ENCODE data around the gene SLC25A1.

The SLC25A1 gene

DNA sequence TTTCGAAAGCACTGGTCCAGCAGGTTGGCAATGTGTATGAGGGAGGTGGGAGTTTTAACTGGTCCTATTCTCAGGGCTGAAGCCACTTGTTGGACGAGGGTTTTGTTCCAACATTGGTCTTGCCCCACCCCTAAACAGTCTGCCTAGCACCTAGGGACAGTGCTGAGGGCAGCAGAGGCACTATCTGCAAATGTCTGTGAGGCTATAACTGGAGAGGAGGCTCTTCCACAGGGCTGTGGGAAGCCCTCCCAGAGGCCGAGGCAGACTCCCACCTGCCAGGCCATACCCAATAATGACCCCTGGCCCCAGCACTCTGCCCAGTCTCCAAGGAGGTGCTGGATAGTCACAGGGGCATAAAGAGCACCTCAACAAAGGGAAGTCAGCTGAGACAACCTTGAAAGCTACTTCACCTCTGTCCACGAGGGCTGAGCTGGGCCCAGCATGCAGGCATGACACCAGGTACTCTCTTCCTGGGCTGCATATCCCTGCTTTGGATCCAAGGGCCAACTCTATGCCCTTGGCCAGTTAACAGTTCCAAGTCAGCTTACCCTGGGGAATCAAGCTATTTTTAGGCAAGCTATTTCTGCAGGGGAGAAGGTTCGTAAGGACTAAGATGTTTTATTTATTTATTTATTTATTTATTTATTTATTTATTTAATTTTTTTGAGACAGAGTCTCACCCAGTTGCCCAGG is 40.2 kb upstream of the SLC25A1 start:
- Histone ChIP-seq H3K9me3 (ENCODE audit: control insufficient read depth, insufficient read depth, low read depth, low read length) (no peaks in the 10 kb centered on the region), H3K4me1 (ENCODE audit: control insufficient read depth, insufficient read depth, low read length) (peaks cover 25% of the 10 kb centered on the region), H3K36me3 (ENCODE audit: control insufficient read depth, insufficient read depth, low read length) (peaks cover 46% of the 10 kb centered on the region), H3K4me3 (ENCODE audit: low read depth, low read length) (no peak overlapping the region), H3K27ac (ENCODE audit: low read depth, low read length) (0 out of 2 replicates have a peak overlapping the region, but pooled peaks have one; percentile 20), H3K9ac (ENCODE audit: low read length) (no peak overlapping the region), H3K27me3 (ENCODE audit: control insufficient read depth, insufficient read depth, low read length) (no peaks in the 10 kb centered on the region)

DNA sequence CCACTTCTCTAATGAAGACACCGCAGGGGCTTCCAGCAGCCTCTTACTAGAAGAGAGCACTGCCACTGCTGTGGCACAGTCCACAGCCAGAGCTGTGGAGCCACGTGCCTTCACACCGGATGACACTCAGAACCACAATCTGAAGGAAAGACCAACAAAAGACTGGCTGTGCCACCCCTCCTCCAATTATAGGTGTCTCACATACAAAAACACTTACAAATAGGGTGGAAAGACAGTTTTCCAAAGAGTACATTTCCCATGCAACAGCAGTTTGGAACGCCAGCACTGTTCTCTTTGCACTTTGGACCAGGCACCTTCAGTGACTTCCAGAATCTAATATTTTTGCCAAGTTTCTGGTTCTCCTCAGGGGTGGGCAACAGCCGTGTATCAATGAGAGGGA is 38.0 kb upstream of the SLC25A1 start:
- Histone ChIP-seq H3K4me3 (ENCODE audit: low read depth, low read length) (no peak overlapping the region), H3K9me3 (ENCODE audit: control insufficient read depth, insufficient read depth, low read depth, low read length) (no peaks in the 10 kb centered on the region), H3K4me1 (ENCODE audit: control insufficient read depth, insufficient read depth, low read length) (peaks cover 27% of the 10 kb centered on the region), H3K9ac (ENCODE audit: low read length) (no peak overlapping the region), H3K27ac (ENCODE audit: low read depth, low read length) (no peak overlapping the region), H3K36me3 (ENCODE audit: control insufficient read depth, insufficient read depth, low read length) (peaks cover 28% of the 10 kb centered on the region), H3K27me3 (ENCODE audit: control insufficient read depth, insufficient read depth, low read length) (no peaks in the 10 kb centered on the region)

DNA sequence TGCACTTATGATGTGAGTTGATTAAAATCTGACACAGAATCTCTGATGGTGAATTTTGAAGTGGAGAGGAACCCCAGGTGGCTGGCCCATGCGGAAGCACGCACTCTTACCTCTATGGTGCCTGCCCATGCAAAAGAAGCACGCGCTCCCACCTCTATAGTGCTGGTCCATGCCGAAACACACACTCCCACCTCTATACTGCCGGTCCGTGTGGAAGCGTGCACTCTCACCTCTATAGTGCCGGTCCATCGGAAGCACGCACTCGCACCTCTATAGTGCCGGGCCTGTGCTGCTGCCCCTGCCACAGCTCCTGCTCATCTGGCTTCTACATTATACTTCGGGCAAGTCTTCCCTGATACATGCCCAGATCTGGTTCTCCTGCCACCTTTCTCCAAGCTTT is 36.8 kb upstream of the SLC25A1 start:
- Histone ChIP-seq H3K9me3 (ENCODE audit: control insufficient read depth, insufficient read depth, low read depth, low read length) (no peaks in the 10 kb centered on the region), H3K9ac (ENCODE audit: low read length) (no peak overlapping the region), H3K27me3 (ENCODE audit: control insufficient read depth, insufficient read depth, low read length) (no peaks in the 10 kb centered on the region), H3K4me3 (ENCODE audit: low read depth, low read length) (no peak overlapping the region), H3K36me3 (ENCODE audit: control insufficient read depth, insufficient read depth, low read length) (peaks cover 16% of the 10 kb centered on the region), H3K4me1 (ENCODE audit: control insufficient read depth, insufficient read depth, low read length) (peaks cover 27% of the 10 kb centered on the region), H3K27ac (ENCODE audit: low read depth, low read length) (no peak overlapping the region)

DNA sequence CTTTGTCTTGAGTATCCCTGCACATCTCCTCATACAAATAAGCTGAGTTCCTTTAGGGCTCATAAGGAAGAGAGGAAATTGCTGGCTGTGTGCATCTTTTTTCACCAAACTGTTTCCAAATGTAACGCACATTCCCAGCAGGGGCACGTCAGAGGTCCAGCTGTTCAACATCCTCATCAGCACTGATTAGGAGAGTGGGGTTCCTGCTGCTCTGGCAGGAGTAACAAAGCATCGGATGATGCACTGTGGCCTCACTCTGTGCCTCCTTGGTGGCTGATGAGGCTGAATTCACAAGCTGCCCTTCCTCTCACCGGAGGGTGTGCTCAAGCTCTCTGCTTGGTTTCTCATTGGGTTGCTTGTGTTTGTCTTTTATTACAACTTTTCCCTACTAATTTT is 35.5 kb upstream of the SLC25A1 start:
- no peak overlapping the region for H3K27ac ChIP-seq (ENCODE audit: low read depth, low read length)
- no peak overlapping the region for H3K9ac ChIP-seq (ENCODE audit: low read length)
- peaks cover 17% of the 10 kb centered on the region for H3K36me3 ChIP-seq (ENCODE audit: control insufficient read depth, insufficient read depth, low read length)
- no peak overlapping the region for H3K4me3 ChIP-seq (ENCODE audit: low read depth, low read length)
- H3K9me3 ChIP-seq (ENCODE audit: control insufficient read depth, insufficient read depth, low read depth, low read length) = no peaks in the 10 kb centered on the region
- no peaks in the 10 kb centered on the region for H3K27me3 ChIP-seq (ENCODE audit: control insufficient read depth, insufficient read depth, low read length)
- H3K4me1 ChIP-seq (ENCODE audit: control insufficient read depth, insufficient read depth, low read length) = peaks cover 27% of the 10 kb centered on the region

DNA sequence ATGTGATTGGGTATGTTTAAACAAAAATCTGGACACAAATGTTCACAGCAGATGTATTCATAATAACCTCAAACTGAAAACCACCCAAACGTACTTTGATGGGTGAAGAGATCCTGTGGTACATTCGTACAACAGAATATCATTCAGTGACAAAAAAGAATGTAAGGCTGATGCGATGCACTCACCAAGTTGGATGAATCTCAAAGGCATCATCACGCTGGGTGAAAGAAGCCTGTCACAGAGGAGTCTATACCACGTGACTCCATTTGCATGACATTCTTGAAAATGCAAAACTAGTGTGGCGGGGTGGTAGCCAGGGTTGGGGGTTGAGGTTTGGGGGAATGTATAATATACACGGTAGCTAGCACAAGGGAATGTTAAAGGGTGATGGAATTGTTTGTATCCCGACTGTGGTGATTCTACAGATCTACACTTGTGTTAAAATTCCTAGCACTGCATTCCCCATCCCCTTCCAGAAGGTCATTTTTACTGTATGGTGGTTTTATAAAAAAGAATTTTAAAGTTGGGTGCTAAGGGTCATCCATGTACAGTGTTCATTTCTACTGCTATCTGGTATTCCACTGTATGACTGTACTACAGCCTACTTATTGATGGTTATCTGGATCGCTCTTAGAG is 35.0 kb upstream of the SLC25A1 start:
- no peak overlapping the region for H3K4me3 ChIP-seq (ENCODE audit: low read depth, low read length)
- peaks cover 21% of the 10 kb centered on the region for H3K36me3 ChIP-seq (ENCODE audit: control insufficient read depth, insufficient read depth, low read length)
- H3K27ac ChIP-seq (ENCODE audit: low read depth, low read length) = no peak overlapping the region
- H3K27me3 ChIP-seq (ENCODE audit: control insufficient read depth, insufficient read depth, low read length) = no peaks in the 10 kb centered on the region
- H3K9ac ChIP-seq (ENCODE audit: low read length) = no peak overlapping the region
- H3K9me3 ChIP-seq (ENCODE audit: control insufficient read depth, insufficient read depth, low read depth, low read length) = no peaks in the 10 kb centered on the region
- H3K4me1 ChIP-seq (ENCODE audit: control insufficient read depth, insufficient read depth, low read length) = peaks cover 24% of the 10 kb centered on the region

DNA sequence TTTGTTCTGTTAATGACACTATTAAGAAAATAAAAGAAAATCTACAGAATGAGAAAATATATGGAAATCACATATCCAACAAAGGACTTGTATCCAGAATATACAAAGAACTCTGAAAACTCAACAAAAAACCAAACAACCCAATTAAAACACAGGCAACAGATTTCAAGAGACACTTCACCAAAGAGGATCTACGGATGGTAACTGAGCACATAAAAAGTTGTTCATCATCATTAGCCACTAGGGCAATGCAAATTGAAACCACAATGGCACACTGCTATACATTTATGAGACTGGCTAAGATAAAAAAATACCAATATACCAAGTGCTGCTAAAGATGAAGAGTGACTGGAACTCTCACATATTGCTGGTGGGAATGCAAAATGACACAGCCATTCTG is 34.5 kb upstream of the SLC25A1 start:
- no peaks in the 10 kb centered on the region for H3K9me3 ChIP-seq (ENCODE audit: control insufficient read depth, insufficient read depth, low read depth, low read length)
- no peak overlapping the region for H3K4me3 ChIP-seq (ENCODE audit: low read depth, low read length)

DNA sequence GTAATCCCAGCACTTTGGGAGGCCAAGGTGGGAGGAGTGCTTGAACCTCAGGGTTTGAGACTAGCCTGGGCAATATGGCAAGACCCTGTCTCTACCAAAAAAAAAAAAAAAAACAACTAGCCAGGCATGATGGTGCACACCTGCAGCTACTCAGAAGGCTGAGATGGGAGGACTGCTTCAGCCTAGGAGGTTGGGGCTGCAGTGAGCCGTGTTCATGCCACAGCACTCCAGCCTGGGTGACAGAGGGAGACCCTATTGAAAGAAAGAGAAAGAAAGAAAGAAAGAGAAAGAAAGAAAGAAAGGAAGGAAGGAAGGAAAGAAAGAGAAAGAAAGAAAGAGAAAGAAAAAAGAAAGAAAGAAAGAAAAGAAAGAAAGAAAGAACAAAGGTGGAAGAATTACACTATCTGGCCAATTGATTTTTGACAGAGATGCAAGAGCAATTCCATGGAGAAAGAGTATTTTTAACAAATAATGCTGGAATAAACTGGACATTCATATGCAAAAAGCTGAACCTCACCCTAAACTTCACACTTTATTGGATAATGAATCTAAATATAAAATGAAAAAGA is 33.9 kb upstream of the SLC25A1 start:
- H3K9me3 ChIP-seq (ENCODE audit: control insufficient read depth, insufficient read depth, low read depth, low read length) = no peaks in the 10 kb centered on the region
- peaks cover 15% of the 10 kb centered on the region for H3K4me1 ChIP-seq (ENCODE audit: control insufficient read depth, insufficient read depth, low read length)
- H3K9ac ChIP-seq (ENCODE audit: low read length) = no peak overlapping the region
- H3K36me3 ChIP-seq (ENCODE audit: control insufficient read depth, insufficient read depth, low read length) = peaks cover 25% of the 10 kb centered on the region
- H3K27me3 ChIP-seq (ENCODE audit: control insufficient read depth, insufficient read depth, low read length) = no peaks in the 10 kb centered on the region
- H3K27ac ChIP-seq (ENCODE audit: low read depth, low read length) = no peak overlapping the region
- H3K4me3 ChIP-seq (ENCODE audit: low read depth, low read length) = no peak overlapping the region

More for the DNA sequence above, 34.5 kb upstream of the SLC25A1 start:
- Histone ChIP-seq H3K36me3 (ENCODE audit: control insufficient read depth, insufficient read depth, low read length) (peaks cover 25% of the 10 kb centered on the region), H3K4me1 (ENCODE audit: control insufficient read depth, insufficient read depth, low read length) (peaks cover 19% of the 10 kb centered on the region), H3K27me3 (ENCODE audit: control insufficient read depth, insufficient read depth, low read length) (no peaks in the 10 kb centered on the region), H3K9ac (ENCODE audit: low read length) (no peak overlapping the region), H3K27ac (ENCODE audit: low read depth, low read length) (no peak overlapping the region)

DNA sequence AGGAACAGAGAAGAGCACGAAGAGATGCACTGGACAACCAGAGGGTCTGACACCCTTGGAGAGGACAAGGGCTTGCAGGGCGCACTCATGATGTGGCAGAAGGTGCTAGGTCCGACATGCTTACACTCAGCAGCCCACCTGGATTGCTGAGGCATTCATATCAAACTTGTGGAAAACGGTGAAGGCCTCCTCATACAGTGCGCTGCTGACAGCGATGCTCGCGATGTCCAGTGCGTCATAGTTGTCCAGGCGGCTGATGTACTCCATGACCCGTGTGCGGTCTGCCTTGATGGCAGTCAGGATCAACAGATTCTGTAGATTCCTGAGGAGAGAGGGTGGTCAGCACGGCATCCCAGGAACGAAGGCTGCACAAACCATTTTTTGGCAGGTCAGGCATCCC is 31.7 kb upstream of the SLC25A1 start:
- H3K27ac ChIP-seq (ENCODE audit: low read depth, low read length) = no peak overlapping the region
- H3K27me3 ChIP-seq (ENCODE audit: control insufficient read depth, insufficient read depth, low read length) = no peaks in the 10 kb centered on the region
- H3K9me3 ChIP-seq (ENCODE audit: control insufficient read depth, insufficient read depth, low read depth, low read length) = no peaks in the 10 kb centered on the region
- H3K4me1 ChIP-seq (ENCODE audit: control insufficient read depth, insufficient read depth, low read length) = peaks cover 15% of the 10 kb centered on the region
- H3K36me3 ChIP-seq (ENCODE audit: control insufficient read depth, insufficient read depth, low read length) = peaks cover 16% of the 10 kb centered on the region
- no peak overlapping the region for H3K9ac ChIP-seq (ENCODE audit: low read length)
- no peak overlapping the region for H3K4me3 ChIP-seq (ENCODE audit: low read depth, low read length)

DNA sequence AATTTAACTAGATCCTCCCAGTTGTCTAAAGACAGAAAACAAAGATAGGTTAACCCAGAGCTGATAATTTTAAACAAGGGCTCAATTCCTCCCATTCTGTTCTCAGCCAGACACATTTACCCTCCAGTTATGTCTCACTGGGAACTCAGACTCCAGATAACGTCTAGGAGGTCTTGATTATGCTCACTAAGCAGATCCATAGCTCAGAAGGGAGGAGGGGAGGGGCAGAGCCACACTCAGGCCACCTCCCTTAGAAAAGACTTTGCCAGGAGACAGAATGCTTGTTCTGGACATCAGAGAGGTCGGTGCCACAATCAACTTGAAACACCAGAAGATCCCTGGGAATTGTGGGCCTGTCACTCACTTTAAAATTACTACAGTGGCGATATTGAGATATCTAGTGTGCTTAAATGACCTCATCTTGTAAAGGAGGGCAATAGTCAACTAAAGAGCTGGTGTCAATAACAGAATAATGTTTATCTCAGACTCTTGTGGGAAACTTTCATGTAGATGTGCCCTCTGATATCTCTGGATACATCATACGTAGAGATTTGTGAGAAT is 29.8 kb upstream of the SLC25A1 start:
- Histone ChIP-seq H3K9me3 (ENCODE audit: control insufficient read depth, insufficient read depth, low read depth, low read length) (no peaks in the 10 kb centered on the region), H3K27ac (ENCODE audit: low read depth, low read length) (no peak overlapping the region), H3K4me1 (ENCODE audit: control insufficient read depth, insufficient read depth, low read length) (peaks cover 5% of the 10 kb centered on the region), H3K36me3 (ENCODE audit: control insufficient read depth, insufficient read depth, low read length) (peaks cover 16% of the 10 kb centered on the region), H3K27me3 (ENCODE audit: control insufficient read depth, insufficient read depth, low read length) (no peaks in the 10 kb centered on the region), H3K9ac (ENCODE audit: low read length) (no peak overlapping the region), H3K4me3 (ENCODE audit: low read depth, low read length) (no peak overlapping the region)

DNA sequence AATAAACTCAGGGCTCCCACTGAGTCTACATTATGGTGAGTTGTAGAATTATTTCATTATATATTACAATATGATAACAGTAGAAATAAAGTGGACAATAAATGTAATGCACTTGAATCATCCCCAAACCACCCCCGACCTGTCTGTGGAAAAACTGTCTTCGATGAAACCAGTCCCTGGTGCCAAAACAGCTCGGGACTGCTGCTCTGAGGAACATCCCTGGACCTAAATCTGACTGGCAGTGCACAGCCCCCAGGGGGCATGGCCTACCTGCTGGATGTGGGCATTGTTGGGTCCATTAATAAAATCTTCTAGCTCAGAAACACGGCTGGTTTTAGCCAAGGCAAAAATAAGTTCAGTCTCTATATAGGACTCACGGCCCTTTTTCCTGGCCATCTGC is 29.3 kb upstream of the SLC25A1 start:
- Histone ChIP-seq H3K27me3 (ENCODE audit: control insufficient read depth, insufficient read depth, low read length) (no peaks in the 10 kb centered on the region), H3K36me3 (ENCODE audit: control insufficient read depth, insufficient read depth, low read length) (peaks cover 16% of the 10 kb centered on the region), H3K9me3 (ENCODE audit: control insufficient read depth, insufficient read depth, low read depth, low read length) (no peaks in the 10 kb centered on the region), H3K4me1 (ENCODE audit: control insufficient read depth, insufficient read depth, low read length) (peaks cover under 1% of the 10 kb centered on the region; the same call in 1 of the 2 replicates), H3K4me3 (ENCODE audit: low read depth, low read length) (no peak overlapping the region), H3K27ac (ENCODE audit: low read depth, low read length) (no peak overlapping the region), H3K9ac (ENCODE audit: low read length) (no peak overlapping the region)

DNA sequence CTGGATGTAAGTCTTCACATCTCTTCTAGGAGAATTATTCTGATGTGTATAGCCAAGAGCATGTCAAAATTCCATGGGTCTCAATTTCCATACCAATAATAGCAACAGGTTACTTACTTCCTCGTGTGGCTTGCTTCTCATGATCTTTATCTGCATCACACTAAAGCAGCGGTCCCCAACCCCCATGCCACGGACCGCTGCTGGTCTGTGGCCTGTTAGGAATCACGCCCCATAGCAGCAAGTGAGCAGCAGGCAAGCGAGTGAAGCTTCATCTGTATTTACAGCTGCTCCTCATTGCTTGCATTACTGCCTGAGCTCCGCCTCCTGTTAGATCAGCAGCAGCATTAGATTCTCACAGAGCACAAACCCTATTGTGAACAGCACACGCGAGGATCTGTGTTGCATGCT is 28.9 kb upstream of the SLC25A1 start:
- Histone ChIP-seq H3K9me3 (ENCODE audit: control insufficient read depth, insufficient read depth, low read depth, low read length) (no peaks in the 10 kb centered on the region), H3K9ac (ENCODE audit: low read length) (no peak overlapping the region), H3K36me3 (ENCODE audit: control insufficient read depth, insufficient read depth, low read length) (peaks cover 16% of the 10 kb centered on the region), H3K27me3 (ENCODE audit: control insufficient read depth, insufficient read depth, low read length) (no peaks in the 10 kb centered on the region), H3K27ac (ENCODE audit: low read depth, low read length) (no peak overlapping the region), H3K4me3 (ENCODE audit: low read depth, low read length) (no peak overlapping the region), H3K4me1 (ENCODE audit: control insufficient read depth, insufficient read depth, low read length) (no peaks in the 10 kb centered on the region)
